Right forelimb (tissue), 1 donor: ENCODE results near the gene LIMA1.
"Not testable (repeated sequence)": the region's sequence is repeated elsewhere in the genome, so short reads cannot be mapped to it uniquely, and the experiment has no call there.

Experiments
- DNase-seq: peaks from one replicate; pipeline ENCODE4 v3.0.0-alpha.2; 2018

LIMA1 gene

DNA sequence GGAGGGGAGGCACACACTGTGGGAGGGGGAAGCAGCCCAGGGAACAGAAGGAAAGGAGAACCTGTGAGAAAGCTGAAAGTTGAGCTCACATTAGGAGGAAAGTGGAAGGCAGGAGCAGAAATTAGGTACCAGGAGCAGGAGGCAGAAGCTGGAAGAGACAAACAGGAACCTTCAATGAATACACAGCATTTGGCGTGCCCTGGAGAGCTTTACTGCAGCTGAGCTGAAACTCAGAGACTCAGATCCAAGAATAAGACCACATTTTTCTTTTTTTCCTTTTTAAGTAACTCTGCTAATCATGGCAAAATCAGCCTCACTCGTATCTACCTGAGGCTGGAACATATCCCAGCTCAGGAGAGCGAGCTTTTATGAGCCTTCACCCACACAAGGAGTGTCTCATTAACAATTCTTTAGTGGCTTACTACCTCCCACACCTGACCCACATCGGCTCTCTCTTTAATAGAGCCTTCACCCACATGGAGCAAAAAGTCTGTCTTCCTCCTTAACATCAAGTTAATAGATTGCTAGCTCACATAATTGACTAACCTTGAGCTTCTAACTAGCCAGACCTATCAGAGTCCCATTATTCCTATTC is 97.9 kb downstream of the LIMA1 start:
- no peak for DNase-seq

GRCh38 chr12:50184261-50184660 is 99.1 kb downstream of the LIMA1 start:
- no peak for DNase-seq

- no peak for DNase-seq
These were observed 100.9 kb downstream of the LIMA1 start for GRCh38 chr12:50182461-50182860.

DNA sequence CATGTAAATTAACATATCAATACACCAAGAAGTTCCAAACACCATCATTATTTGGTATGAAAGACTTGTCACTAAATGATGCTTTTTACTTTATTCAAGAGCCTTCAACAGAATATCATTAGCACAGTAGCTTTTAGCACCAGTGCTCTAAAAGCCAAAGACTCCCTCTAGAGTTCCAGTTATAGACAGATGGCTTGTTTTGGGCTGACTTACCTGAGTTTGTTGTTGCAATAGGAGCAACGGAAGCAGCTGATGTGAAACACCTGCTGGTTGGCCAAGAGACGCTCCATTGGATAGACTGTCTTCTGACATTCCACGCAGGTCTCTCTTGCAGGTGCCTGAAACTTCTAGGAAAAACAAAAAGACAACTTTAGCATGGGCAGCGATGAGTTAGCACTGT is 101.6 kb downstream of the LIMA1 start:
- DNase-seq = no peak

GRCh38 chr12:50175716-50176026 is 107.6 kb downstream of the LIMA1 start:
- no peak for DNase-seq

- DNase-seq = no peak
These were observed 108.2 kb downstream of the LIMA1 start for GRCh38 chr12:50174971-50175715.

- DNase-seq = peak; percentile 100
These were observed 116.1 kb downstream of the LIMA1 start, which contains the start of gene CERS5 for GRCh38 chr12:50167049-50167828. Gene CERS5, minus strand, starts transcription at chr12:50167369. Its CDS starts 72 bp downstream, at chr12:50167297.

- DNase-seq = no peak
These were observed 116.6 kb downstream of the LIMA1 start for GRCh38 chr12:50166799-50167048.

- no peak for DNase-seq
These were observed 118.4 kb downstream of the LIMA1 start for GRCh38 chr12:50164963-50165362.

- no peak for DNase-seq
These were observed 121.1 kb downstream of the LIMA1 start for GRCh38 chr12:50162230-50162629.

- DNase-seq = no peak
These were observed 122.7 kb downstream of the LIMA1 start for GRCh38 chr12:50160643-50161042.

- no peak for DNase-seq
These were observed 126.1 kb downstream of the LIMA1 start for GRCh38 chr12:50157259-50157658.

- no peak for DNase-seq
These were observed 126.7 kb downstream of the LIMA1 start for GRCh38 chr12:50156641-50157040.

DNA sequence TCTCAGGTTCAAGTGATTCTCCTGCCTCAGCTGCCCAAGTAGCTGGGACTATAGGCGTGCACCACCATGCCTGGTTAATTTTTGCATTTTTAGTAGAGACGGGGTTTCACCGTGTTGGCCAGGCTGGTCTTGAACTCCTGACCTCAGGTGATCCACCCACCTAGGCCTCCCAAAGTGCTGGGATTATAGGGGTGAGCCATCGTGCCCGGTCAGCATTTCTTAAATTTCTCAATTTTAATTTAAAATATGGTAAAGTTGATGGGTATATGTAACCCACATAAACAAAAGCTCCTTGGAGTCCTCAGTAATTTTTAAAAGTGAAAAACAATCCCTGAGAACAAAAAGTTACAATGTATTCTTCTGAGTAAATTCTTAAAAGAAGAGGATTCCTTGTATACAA is 128.4 kb downstream of the LIMA1 start:
- DNase-seq = not testable (repeated sequence)

DNA sequence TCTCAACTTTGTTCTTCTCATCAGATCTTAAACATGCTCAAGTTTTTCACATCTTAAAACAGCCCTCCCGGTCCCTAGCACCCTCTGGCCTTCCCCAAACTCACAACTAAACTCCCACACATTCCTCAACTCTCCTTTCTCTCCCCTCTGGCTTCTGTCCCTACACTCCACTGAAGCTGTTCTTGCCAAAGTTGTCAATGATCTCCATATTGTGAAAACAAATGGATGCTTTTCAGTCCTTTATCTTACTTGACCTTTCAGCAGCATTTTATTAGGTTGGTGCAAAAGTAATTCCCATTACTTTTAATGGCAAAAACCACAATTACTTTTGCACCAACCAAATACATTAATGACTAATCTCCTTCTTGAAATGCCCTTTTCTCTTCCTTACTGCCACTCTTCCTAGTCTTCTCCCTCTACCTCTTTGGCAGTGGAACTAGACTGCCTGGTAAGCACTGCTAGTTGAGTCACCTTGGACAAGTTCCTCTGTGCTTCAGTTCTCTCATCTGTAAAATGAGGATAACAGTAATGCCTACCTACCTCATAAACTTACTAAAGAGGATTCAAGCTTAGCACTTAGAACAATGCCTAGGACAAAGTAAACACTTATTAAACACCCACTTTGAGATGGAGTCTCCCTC is 132.2 kb downstream of the LIMA1 start:
- DNase-seq = no peak

DNA sequence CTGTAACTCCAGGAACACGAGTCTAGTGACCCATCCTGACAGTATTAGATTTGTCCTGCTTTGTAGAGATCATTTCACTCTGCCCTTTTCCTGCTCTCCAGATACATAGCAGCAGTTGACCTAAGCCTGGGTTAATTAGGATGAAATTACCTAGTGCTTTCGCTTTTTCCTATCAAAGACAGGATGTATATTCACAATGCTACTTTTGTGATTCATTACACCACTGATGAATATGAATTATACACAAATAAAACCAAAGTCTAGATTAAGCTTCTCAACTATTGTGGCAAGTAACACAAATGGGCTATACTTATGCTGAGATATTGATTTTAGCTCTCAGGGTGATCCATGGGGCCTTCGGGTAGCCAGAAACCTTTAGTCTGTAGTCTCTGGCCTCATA is 134.0 kb downstream of the LIMA1 start:
- no peak for DNase-seq

DNA sequence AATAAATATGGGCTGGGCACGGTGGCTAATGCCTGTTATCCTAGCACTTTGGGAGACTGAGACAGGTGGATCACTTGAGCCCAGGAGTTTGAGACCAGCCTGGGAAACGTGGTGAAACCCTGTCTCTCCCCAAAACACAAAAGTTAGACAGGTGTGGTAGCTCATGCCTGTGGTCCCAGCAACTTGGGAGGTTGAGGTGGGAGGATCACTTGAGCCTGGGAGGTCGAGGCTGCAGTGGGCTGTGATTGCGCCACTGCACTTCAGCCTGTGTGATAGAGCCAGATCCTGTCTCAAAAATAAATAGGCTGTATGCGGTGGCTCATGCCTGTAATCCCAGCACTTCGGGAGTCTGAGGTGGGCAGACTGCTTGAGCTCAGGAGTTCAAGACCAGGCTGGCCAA is 135.3 kb downstream of the LIMA1 start:
- not testable (repeated sequence) for DNase-seq

DNA sequence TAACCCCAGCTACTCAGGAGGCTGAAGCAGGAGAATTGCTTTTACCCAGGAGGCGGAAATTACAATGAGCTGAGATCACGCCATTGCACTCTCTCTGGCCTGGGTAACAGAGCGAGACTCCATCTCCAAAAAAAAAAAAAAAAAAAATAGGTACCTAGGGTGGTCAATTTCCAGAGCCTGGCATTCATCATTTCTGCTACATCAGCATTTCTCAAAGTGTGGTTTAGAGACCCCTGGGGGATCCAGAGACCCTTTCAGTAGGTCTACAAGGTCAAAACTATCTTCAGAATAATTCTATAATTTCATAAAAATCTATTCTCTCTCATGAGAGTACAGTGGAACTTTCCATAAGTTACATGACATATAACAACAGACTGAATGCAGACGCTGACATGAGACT is 136.0 kb downstream of the LIMA1 start:
- no peak for DNase-seq

- DNase-seq = no peak
These were observed 137.9 kb downstream of the LIMA1 start for GRCh38 chr12:50145439-50145838.

DNA sequence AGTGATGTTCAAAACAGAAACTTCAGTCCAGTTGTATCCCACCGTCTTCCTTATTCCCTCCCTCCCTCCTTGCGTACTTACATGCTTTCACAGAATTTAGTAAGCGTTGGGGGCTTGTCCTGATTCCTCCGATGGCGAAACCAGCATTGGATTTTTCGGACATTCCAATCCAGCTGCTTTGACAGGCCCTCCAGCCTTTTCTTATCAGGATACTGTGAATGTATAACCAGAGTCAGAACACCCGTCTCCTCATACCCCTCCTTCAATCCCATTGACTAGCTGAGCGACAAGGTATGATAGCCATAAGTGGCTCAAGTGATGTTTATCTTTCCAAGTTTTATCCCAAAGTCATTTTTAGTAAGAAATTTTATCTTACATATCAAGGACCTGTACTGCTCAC is 140.3 kb downstream of the LIMA1 start:
- DNase-seq = no peak

GRCh38 chr12:50132505-50133135 is 150.7 kb downstream of the LIMA1 start:
- DNase-seq = no peak

DNA sequence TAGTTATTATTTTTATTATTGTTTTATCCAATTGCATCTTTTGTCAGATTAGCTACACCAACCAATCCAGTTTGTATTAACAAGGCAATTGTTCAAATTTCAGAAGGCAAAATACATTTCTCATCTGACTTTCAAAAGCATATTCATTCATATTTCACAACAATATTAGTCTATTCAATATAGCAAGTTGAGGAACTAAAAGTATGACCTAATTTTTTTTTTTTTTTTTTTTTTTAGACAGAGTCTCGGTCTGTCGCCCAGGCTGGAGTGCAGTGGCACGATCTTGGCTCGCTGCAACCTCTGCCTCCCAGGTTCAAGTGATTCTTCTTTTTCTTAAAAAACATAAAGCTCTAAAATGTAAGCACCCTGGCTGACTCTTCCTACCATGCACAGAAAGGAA is 154.0 kb downstream of the LIMA1 start:
- DNase-seq = no peak

DNA sequence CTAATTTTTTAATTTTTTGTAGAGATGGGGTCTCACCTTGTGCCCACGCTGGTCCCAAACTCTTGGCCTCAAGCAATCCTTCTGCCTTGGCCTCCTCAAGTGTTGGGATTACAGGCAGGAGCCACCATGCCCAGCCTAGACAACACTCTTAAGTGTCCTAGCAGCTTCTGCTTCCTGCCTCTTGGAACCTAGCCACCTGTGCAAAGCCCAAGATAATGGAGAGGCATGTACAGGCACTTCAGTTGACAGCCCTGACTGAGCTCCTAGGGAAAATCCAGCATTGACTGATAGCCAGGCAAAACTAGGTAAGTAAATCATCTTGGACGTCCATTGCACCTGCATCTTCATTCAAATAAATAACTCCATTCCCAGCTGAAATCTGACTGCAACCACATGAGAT is 155.8 kb downstream of the LIMA1 start:
- DNase-seq = no peak
